ENCODE data around the gene FEM1A. TPM values are rescaled to one million over a fixed set of nuclear protein-coding genes. Genes with fewer than 3 reads are reported as not detected.

The FEM1A gene
- total RNA-seq, 6 experiments from 2014 or later = 4.7 to 11.9 (median 5.6) TPM

DNA sequence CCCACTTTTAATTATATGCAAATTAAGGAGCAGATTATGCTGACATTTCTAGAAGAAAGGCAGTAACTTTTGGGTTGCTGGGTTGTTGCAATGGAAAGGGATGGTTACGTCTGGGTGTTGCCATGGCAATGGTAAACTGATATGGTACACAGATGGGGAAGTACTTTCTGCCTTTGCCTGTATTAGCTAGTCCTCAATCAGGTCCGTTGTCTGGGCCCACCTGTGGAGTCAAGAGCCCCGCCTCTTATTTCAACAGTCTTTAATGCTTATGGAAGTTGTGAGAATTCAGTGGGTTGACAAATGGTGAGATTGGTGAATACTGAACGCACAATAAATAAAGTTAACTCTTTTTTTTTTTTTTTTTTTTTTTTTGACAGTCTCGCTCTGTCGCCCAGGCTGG lies 37.3 kb upstream of the FEM1A start:
- no peaks in the 10 kb centered on the region for H3K27me3 ChIP-seq
- H3K4me3 ChIP-seq = no peak overlapping the region
- TF ChIP-seq, protein P1, sequence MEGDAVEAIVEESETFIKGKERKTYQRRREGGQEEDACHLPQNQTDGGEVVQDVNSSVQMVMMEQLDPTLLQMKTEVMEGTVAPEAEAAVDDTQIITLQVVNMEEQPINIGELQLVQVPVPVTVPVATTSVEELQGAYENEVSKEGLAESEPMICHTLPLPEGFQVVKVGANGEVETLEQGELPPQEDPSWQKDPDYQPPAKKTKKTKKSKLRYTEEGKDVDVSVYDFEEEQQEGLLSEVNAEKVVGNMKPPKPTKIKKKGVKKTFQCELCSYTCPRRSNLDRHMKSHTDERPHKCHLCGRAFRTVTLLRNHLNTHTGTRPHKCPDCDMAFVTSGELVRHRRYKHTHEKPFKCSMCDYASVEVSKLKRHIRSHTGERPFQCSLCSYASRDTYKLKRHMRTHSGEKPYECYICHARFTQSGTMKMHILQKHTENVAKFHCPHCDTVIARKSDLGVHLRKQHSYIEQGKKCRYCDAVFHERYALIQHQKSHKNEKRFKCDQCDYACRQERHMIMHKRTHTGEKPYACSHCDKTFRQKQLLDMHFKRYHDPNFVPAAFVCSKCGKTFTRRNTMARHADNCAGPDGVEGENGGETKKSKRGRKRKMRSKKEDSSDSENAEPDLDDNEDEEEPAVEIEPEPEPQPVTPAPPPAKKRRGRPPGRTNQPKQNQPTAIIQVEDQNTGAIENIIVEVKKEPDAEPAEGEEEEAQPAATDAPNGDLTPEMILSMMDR (IDR thresholded peaks at IDR 0.05) = no peak
- no peak for TF ChIP-seq POLR2A (IDR thresholded peaks at IDR 0.05)
- H3K27ac ChIP-seq = no peak overlapping the region
- no peaks in the 10 kb centered on the region for H3K9me3 ChIP-seq
- DNase-seq = no peak
- no peaks in the 10 kb centered on the region for H3K4me1 ChIP-seq
- ATAC-seq = no peak
- intact Hi-C loops (cut with DNase I) = no loop called here
- no peaks in the 10 kb centered on the region for H3K36me3 ChIP-seq
- WGBS (ENCODE audit: insufficient coverage, low coverage, low lambda C conversion rate, missing lambda C conversion rate) = 60% methylated on average over 5 of the region's 6 CpGs

DNA sequence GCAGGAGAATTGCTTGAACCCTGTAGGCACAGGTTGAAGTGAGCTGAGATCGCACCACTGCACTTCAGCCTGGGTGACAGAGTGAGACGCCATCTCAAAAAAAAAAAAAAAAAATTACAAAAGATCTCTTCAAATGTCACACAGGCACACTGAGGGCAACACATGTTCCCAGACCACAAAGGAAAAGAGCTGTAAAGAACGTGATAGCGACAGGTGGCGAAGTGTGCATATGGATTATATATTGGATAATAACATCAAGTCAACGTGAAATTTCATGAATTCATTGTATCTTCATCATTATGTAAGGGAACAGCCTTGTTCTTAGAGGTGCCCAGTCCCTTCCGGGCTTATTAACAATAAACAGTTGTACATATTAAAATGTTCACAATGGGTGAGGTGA lies 36.1 kb upstream of the FEM1A start:
- intact Hi-C loops (cut with DNase I) = no loop called here
- no peak overlapping the region for H3K27ac ChIP-seq
- no peak for DNase-seq
- H3K9me3 ChIP-seq = no peaks in the 10 kb centered on the region
- no peak overlapping the region for H3K4me3 ChIP-seq
- no peaks in the 10 kb centered on the region for H3K27me3 ChIP-seq
- no peak for ATAC-seq
- H3K36me3 ChIP-seq = no peaks in the 10 kb centered on the region
- H3K4me1 ChIP-seq = peaks cover 0 to 7% (median 0%) of the 10 kb centered on the region in 4 donors
- TF ChIP-seq POLR2A (IDR thresholded peaks at IDR 0.05) = no peak
- TF ChIP-seq, protein P1 (IDR thresholded peaks at IDR 0.05) = no peak
- WGBS (ENCODE audit: insufficient coverage, low coverage, low lambda C conversion rate, missing lambda C conversion rate) = 71% methylated on average over 7 of the region's 7 CpGs

- WGBS (ENCODE audit: insufficient coverage, low coverage, low lambda C conversion rate, missing lambda C conversion rate) = 74% methylated on average over 4 of the region's 4 CpGs
- TF ChIP-seq POLR2A (IDR thresholded peaks at IDR 0.05) = no peak
- TF ChIP-seq, protein P1 (IDR thresholded peaks at IDR 0.05) = no peak
- Histone ChIP-seq H3K9me3 (no peaks in the 10 kb centered on the region), H3K4me3 (no peak overlapping the region), H3K4me1 (peaks cover 0 to 7% (median 0%) of the 10 kb centered on the region in 4 donors), H3K27me3 (no peaks in the 10 kb centered on the region), H3K36me3 (no peaks in the 10 kb centered on the region), H3K27ac (no peak overlapping the region)
- intact Hi-C loops (cut with DNase I) = no loop called here
- no peak for ATAC-seq
- DNase-seq = no peak
Observed at GRCh38 chr19:4758082-4758481, 33.5 kb upstream of the FEM1A start.

GRCh38 chr19:4758659-4759058 lies 32.9 kb upstream of the FEM1A start:
- TF ChIP-seq POLR2A (IDR thresholded peaks at IDR 0.05) = no peak
- TF ChIP-seq, protein P1 (IDR thresholded peaks at IDR 0.05) = no peak
- no peak overlapping the region for H3K4me3 ChIP-seq
- no peak for DNase-seq
- no peak overlapping the region for H3K27ac ChIP-seq
- H3K27me3 ChIP-seq = no peaks in the 10 kb centered on the region
- no peak for ATAC-seq
- no peaks in the 10 kb centered on the region for H3K36me3 ChIP-seq
- 39% methylated on average over 2 of the region's 5 CpGs for WGBS (ENCODE audit: insufficient coverage, low coverage, low lambda C conversion rate, missing lambda C conversion rate)
- no peaks in the 10 kb centered on the region for H3K9me3 ChIP-seq
- intact Hi-C loops (cut with DNase I) = no loop called here
- H3K4me1 ChIP-seq = peaks cover 0 to 7% (median 0%) of the 10 kb centered on the region in 4 donors

All from right lobe of liver (tissue), 6 donors.